Dermis blood vessel endothelial cell (primary cell): ENCODE data around the gene PPL. TPM values are rescaled to one million over a fixed set of nuclear protein-coding genes. Genes with fewer than 3 reads are reported as not detected.

Source experiments
- total RNA-seq: library from RNA; depleted of rRNA; stranded (reverse); fragments of >200 nt; gene quantifications from 2 replicates; pipeline ENCODE4 v1.2.3, GENCODE V29; 2014

PPL gene
- total RNA-seq, 1 donor from 2014 or later = 3.6 TPM

Other genes starting within 250 kb of the PPL start
- 34.4 and 39.0 TPM in 2 replicates for gene NUDT16L1, start 243.6 kb downstream of the PPL start, total RNA-seq
- gene ANKS3, start 202.9 kb downstream of the PPL start, total RNA-seq = 14.8 and 29.3 TPM in 2 replicates
- 0.70 and 1.7 TPM in 2 replicates for gene DNAAF8, start 202.6 kb downstream of the PPL start, total RNA-seq
- gene ZNF500, start 170.0 kb downstream of the PPL start, total RNA-seq = 9.7 and 10.9 TPM in 2 replicates
- gene SEPTIN12, start 148.8 kb downstream of the PPL start, total RNA-seq = not detected in 2 replicates
- not detected in 2 replicates for gene SMIM22, start 141.8 kb downstream of the PPL start, total RNA-seq
- gene ROGDI, start 134.5 kb downstream of the PPL start, total RNA-seq = 22.5 and 22.8 TPM in 2 replicates
- 85.6 and 103 TPM in 2 replicates for gene GLYR1, start 89.9 kb downstream of the PPL start, total RNA-seq
- gene UBN1, start 89.7 kb downstream of the PPL start, total RNA-seq = 30.1 and 44.6 TPM in 2 replicates
- 0.14 TPM in 1 of 2 replicates, not detected in the other for gene SEC14L5, start 21.2 kb upstream of the PPL start, total RNA-seq
- gene NAGPA, start 96.8 kb upstream of the PPL start, total RNA-seq = 34.8 and 35.9 TPM in 2 replicates
- gene C16orf89, start 128.8 kb upstream of the PPL start, total RNA-seq = not detected in 2 replicates
- gene ALG1, start 134.7 kb upstream of the PPL start, total RNA-seq = 30.4 and 36.4 TPM in 2 replicates
- gene EEF2KMT, start 160.6 kb upstream of the PPL start, total RNA-seq = 10.4 and 13.3 TPM in 2 replicates